SK-N-SH (cell line): ENCODE results near the gene CDK14. TPM values are rescaled to one million over a fixed set of nuclear protein-coding genes. Genes with fewer than 3 reads are reported as not detected.

ENCODE experiments used
- CTCF ChIA-PET: fragments of 300-600, 350-600 bp; formaldehyde crosslinking; extraction: SDS; loops from one replicate; lab custom pipeline; 2021; lab: Yijun Ruan, JAX
- POLR2A ChIA-PET: fragments of 350-600 bp; sonication (Branson Sonifier 250); formaldehyde crosslinking; extraction: SDS; loops from one replicate; lab custom pipeline; 2020; ENCODE audit warnings: antibody characterized with exemption, inconsistent platforms; lab: Yijun Ruan, JAX
- DNase-seq: peaks from one replicate; pipeline ENCODE4 v3.0.0; 2012
- H2AFZ ChIP-seq: fragments of 200-600 bp; sonication (generic); 2 replicates; pipeline ENCODE4 v1.8.1; 2016; ENCODE audit warnings: antibody characterized with exemption, mild to moderate bottlenecking, low read depth
- H3F3A ChIP-seq: fragments of 200-600 bp; sonication (generic); replicated peaks from 2 replicates; pipeline ENCODE3; 2016; ENCODE audit warnings: antibody characterized with exemption, mild to moderate bottlenecking; ENCODE audit not compliant: insufficient read depth
- H3K27ac ChIP-seq, 2 experiments: fragments of 200-500 bp in 1 of 2; fragments of 200-600 bp in 1 of 2; sonication (Bioruptor generic) in 1 of 2; sonication (generic), shearing (Covaris generic) in 1 of 2; 2 replicates each; pipeline versions ENCODE4 v1.5.1 to v1.6.1; 2014 to 2016; ENCODE audit warnings: low read depth in 2 of 2, inconsistent platforms in 1 of 2, low read length in 1 of 2, mild to moderate bottlenecking in 1 of 2, mixed read lengths in 1 of 2
- H3K27me3 ChIP-seq: fragments of 200-600 bp; sonication (generic), shearing (Covaris generic); 2 replicates; pipeline ENCODE4 v1.6.1; 2016; ENCODE audit warnings: mixed run types; ENCODE audit not compliant: insufficient read depth
- H3K36me3 ChIP-seq, 2 experiments: fragments of 200-500 bp in 1 of 2; fragments of 200-600 bp in 1 of 2; sonication (Bioruptor generic) in 1 of 2; sonication (generic) in 1 of 2; replicated peaks in 1 of 2; 2 replicates each; pipeline versions ENCODE3 to v1.5.1; 2014 to 2016; ENCODE audit warnings: low read length in 1 of 2, mild to moderate bottlenecking in 1 of 2; ENCODE audit not compliant: insufficient read depth in 2 of 2, control insufficient read depth in 1 of 2
- H3K4me1 ChIP-seq, 2 experiments: fragments of 200-500 bp in 1 of 2; fragments of 200-600 bp in 1 of 2; sonication (Bioruptor generic) in 1 of 2; sonication (generic), shearing (Covaris generic) in 1 of 2; 2 replicates each; pipeline versions ENCODE4 v1.5.1 to v1.6.1; 2014 to 2016; ENCODE audit warnings: low read depth in 1 of 2, low read length in 1 of 2, mixed run types in 1 of 2; ENCODE audit not compliant: insufficient read depth in 2 of 2, control insufficient read depth in 1 of 2
- H3K4me2 ChIP-seq: fragments of 200-600 bp; sonication (generic), shearing (Covaris generic); 2 replicates; pipeline ENCODE4 v1.6.1; 2017; ENCODE audit warnings: mixed run types
- H3K4me3 ChIP-seq, 2 experiments: fragments of 200-500 bp in 1 of 2; fragments of 200-600 bp in 1 of 2; sonication (Bioruptor generic) in 1 of 2; sonication (generic), shearing (Covaris generic) in 1 of 2; 2 replicates each; pipeline versions ENCODE4 v1.5.1 to v1.8.1; 2014 to 2016; ENCODE audit warnings: low read depth in 2 of 2, inconsistent platforms in 1 of 2, low read length in 1 of 2, mild to moderate bottlenecking in 1 of 2, mixed read lengths in 1 of 2, moderate library complexity in 1 of 2
- H3K79me2 ChIP-seq: fragments of 200-600 bp; sonication (generic); 2 replicates; pipeline ENCODE4 v1.8.1; 2017; ENCODE audit warnings: mild to moderate bottlenecking; ENCODE audit not compliant: insufficient read depth
- H3K9ac ChIP-seq: fragments of 200-600 bp; sonication (generic); 2 replicates; pipeline ENCODE4 v1.6.1; 2017; ENCODE audit warnings: mixed run types
- H3K9me2 ChIP-seq: fragments of 200-600 bp; sonication (generic); 2 replicates; pipeline ENCODE4 v1.6.1; 2017; ENCODE audit warnings: mixed run types
- H3K9me3 ChIP-seq: fragments of 200-600 bp; sonication (generic); 2 replicates; pipeline ENCODE4 v1.6.1; 2017; ENCODE audit warnings: mixed run types, mild to moderate bottlenecking, moderate library complexity
- H4K20me1 ChIP-seq: fragments of 200-600 bp; sonication (generic); 2 replicates; pipeline ENCODE4 v1.6.1; 2017; ENCODE audit warnings: mild to moderate bottlenecking, mixed run types; ENCODE audit not compliant: insufficient read depth
- CHD2 ChIP-seq: fragments of 150-350 bp; IDR thresholded peaks from 2 replicates; pipeline ENCODE4 v1.6.1; 2018; ENCODE audit warnings: low read length; ENCODE audit not compliant: partially characterized antibody
- ELF1 ChIP-seq: IDR thresholded peaks from 2 replicates; pipeline ENCODE4 v1.4.0; 2012
- EP300 ChIP-seq, 2 experiments: IDR thresholded peaks; 2 replicates each; pipeline versions ENCODE4 v1.4.0 to v1.6.1; 2012; ENCODE audit warnings: borderline replicate concordance in 1 of 2, low read depth in 1 of 2, low read length in 1 of 2
- GABPA ChIP-seq: IDR thresholded peaks from 2 replicates; pipeline ENCODE4 v1.4.0; 2012; ENCODE audit warnings: low read depth, mild to moderate bottlenecking
- GATA2 ChIP-seq: sonication (generic); formaldehyde crosslinking; IDR thresholded peaks from 2 replicates; pipeline ENCODE4 v1.5.0; 2020; ENCODE audit warnings: mild to moderate bottlenecking, missing genetic modification reagents
- JUND ChIP-seq: IDR thresholded peaks from 2 replicates; pipeline ENCODE4 v1.4.0; 2012
- MEF2A ChIP-seq: IDR thresholded peaks from 2 replicates; pipeline ENCODE4 v1.4.0; 2012; ENCODE audit warnings: low read depth, borderline replicate concordance
- MXI1 ChIP-seq: IDR thresholded peaks from 2 replicates; pipeline ENCODE4 v1.6.1; 2012; ENCODE audit warnings: mild to moderate bottlenecking, low read depth, low read length, improper control_type of control experiment
- NFIC ChIP-seq: IDR thresholded peaks from 2 replicates; pipeline ENCODE4 v1.4.0; 2012; ENCODE audit warnings: borderline replicate concordance
- NRF1 ChIP-seq: IDR thresholded peaks from 2 replicates; pipeline ENCODE4 v1.6.1; 2012; ENCODE audit warnings: low read depth, mild to moderate bottlenecking, low read length
- POLR2AphosphoS5 ChIP-seq: IDR thresholded peaks from 2 replicates; pipeline ENCODE4 v1.6.1; 2012; ENCODE audit warnings: low read depth, low read length
- RAD21 ChIP-seq: IDR thresholded peaks from 2 replicates; pipeline ENCODE4 v1.6.1; 2012; ENCODE audit warnings: mild to moderate bottlenecking, low read length
- RCOR1 ChIP-seq: fragments of 150-350 bp; IDR thresholded peaks from 2 replicates; pipeline ENCODE4 v1.6.1; 2017; ENCODE audit warnings: antibody characterized with exemption, low read length
- RFX5 ChIP-seq: IDR thresholded peaks from 2 replicates; pipeline ENCODE4 v1.6.1; 2012; ENCODE audit warnings: mild to moderate bottlenecking, improper control_type of control experiment, low read length
- SIN3A ChIP-seq: IDR thresholded peaks from 2 replicates; pipeline ENCODE4 v1.6.1; 2012; ENCODE audit warnings: low read depth, mild to moderate bottlenecking, low read length, moderate library complexity, borderline replicate concordance
- SMC3 ChIP-seq: IDR thresholded peaks from 2 replicates; pipeline ENCODE4 v1.6.1; 2012; ENCODE audit warnings: low read depth, low read length, improper control_type of control experiment
- TEAD4 ChIP-seq: IDR thresholded peaks from 2 replicates; pipeline ENCODE4 v1.4.0; 2012; ENCODE audit warnings: mild to moderate bottlenecking, borderline replicate concordance; ENCODE audit not compliant: insufficient read depth
- WGBS: methylation state at CpG from one replicate; pipeline ENCODE4 v1.1.6; 2017; ENCODE audit warnings: low lambda C conversion rate; 5-methylcytosine and 5-hydroxymethylcytosine counted together
- polyA plus RNA-seq, 3 experiments: library from polyadenylated mRNA; depleted of rRNA; stranded (reverse); fragments of >200 nt; gene quantifications; 2 replicates each; pipeline ENCODE4 v1.2.3, GENCODE V29; 2012
- TF ChIP-seq, protein P1 (sequence below): IDR thresholded peaks from 2 replicates; pipeline ENCODE4 v1.4.0; 2012; ENCODE audit warnings: low read depth, borderline replicate concordance
- TF ChIP-seq, protein P2 (sequence below): fragments of 150-350 bp; IDR thresholded peaks from 2 replicates; pipeline ENCODE4 v1.6.1; 2017; ENCODE audit warnings: antibody characterized with exemption, low read length, low read depth, borderline replicate concordance
- TF ChIP-seq, protein P3 (sequence below): IDR thresholded peaks from 2 replicates; pipeline ENCODE4; 2012
- TF ChIP-seq, protein P4 (sequence below): fragments of 150-350 bp; IDR thresholded peaks from 2 replicates; pipeline ENCODE4 v1.6.1; 2016; ENCODE audit warnings: mild to moderate bottlenecking, low read depth, low read length

The CDK14 gene
- polyA plus RNA-seq, 1 of the 3 experiments (the other 2 are of a cell fraction) = 13.9 TPM

DNA sequence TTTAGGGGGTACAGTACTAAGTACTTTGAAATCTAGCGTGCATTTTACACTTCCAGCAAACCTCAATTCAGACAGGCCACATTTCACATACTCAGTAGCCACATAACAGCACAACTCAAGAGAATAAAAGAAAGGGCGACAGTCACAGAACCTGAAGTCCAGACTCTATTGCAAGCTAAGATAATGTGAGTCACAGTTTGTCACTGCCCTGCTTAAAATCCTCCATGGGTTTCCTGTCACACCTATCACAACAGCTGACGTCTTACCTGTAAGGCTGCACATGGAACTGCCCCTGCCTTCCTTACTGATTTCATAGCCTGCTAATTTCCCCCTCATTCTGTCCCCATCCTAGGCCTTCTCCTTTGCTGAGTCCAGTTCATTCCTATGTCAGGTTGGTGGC is 16.1 kb upstream of the CDK14 start:
- CTCF ChIA-PET = interaction anchor here (1.0 to 1.3 kb wide), 5 partner anchors 13 to 454 kb away, joined by 3 read pairs; no protein-coding TSS in a partner anchor

DNA sequence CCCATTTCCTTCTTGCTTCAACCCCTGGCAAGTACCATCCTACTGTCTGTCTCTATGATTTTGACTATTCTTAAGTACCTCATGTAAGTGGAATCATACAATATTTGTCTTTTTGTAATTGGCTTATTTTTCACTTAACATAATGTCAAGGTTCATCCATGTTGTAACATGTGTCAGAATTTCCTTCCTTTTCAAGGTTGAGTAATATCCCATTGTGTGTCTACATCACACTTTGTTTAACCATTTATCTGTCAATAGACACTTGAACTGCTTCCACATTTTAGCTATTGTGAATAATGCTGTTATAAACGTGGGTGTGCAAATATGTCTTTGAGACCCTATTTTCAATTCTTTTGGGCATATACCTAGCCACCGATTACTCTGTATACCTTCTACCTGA is 14.0 kb upstream of the CDK14 start:
- H3K9ac ChIP-seq = no peak overlapping the region
- TF ChIP-seq ELF1 (no peak), EP300 (IDR thresholded peaks at IDR 0.05; ENCODE audit: borderline replicate concordance in 1 of 2, low read depth in 1 of 2, low read length in 1 of 2) (no peak), GATA2 (no peak), TEAD4 (no peak), GABPA (no peak), SIN3A (no peak), POLR2AphosphoS5 (no peak), CHD2 (no peak)
- TF ChIP-seq, protein P1, sequence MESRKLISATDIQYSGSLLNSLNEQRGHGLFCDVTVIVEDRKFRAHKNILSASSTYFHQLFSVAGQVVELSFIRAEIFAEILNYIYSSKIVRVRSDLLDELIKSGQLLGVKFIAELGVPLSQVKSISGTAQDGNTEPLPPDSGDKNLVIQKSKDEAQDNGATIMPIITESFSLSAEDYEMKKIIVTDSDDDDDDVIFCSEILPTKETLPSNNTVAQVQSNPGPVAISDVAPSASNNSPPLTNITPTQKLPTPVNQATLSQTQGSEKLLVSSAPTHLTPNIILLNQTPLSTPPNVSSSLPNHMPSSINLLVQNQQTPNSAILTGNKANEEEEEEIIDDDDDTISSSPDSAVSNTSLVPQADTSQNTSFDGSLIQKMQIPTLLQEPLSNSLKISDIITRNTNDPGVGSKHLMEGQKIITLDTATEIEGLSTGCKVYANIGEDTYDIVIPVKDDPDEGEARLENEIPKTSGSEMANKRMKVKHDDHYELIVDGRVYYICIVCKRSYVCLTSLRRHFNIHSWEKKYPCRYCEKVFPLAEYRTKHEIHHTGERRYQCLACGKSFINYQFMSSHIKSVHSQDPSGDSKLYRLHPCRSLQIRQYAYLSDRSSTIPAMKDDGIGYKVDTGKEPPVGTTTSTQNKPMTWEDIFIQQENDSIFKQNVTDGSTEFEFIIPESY = no peak
- TF ChIP-seq, protein P2, sequence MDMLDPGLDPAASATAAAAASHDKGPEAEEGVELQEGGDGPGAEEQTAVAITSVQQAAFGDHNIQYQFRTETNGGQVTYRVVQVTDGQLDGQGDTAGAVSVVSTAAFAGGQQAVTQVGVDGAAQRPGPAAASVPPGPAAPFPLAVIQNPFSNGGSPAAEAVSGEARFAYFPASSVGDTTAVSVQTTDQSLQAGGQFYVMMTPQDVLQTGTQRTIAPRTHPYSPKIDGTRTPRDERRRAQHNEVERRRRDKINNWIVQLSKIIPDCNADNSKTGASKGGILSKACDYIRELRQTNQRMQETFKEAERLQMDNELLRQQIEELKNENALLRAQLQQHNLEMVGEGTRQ = no peak

More for the DNA sequence above, 16.1 kb upstream of the CDK14 start:
- Histone ChIP-seq H3K4me1 (0 out of 4 replicates have a peak, but pooled peaks cover 0 to 11% of the 10 kb centered on the region in 2 experiments), H3K27ac (no peak overlapping the region), H2AFZ (no peak overlapping the region), H3K4me2 (no peak overlapping the region), H4K20me1 (no peaks in the 10 kb centered on the region), H3K9me2 (no peaks in the 10 kb centered on the region), H3F3A (peaks cover 10% of the 10 kb centered on the region), H3K9ac (no peak overlapping the region), H3K27me3 (no peaks in the 10 kb centered on the region), H3K9me3 (peaks cover under 1% of the 10 kb centered on the region; the same call in 1 of the 2 replicates), H3K4me3 (no peak overlapping the region), H3K36me3 (no peaks in the 10 kb centered on the region), H3K79me2 (no peaks in the 10 kb centered on the region)
- WGBS = 94% methylated on average over 3 of the region's 3 CpGs
- no peak for DNase-seq
- TF ChIP-seq NFIC = no peak
- TF ChIP-seq RAD21 = no peak
- TF ChIP-seq, protein P3, sequence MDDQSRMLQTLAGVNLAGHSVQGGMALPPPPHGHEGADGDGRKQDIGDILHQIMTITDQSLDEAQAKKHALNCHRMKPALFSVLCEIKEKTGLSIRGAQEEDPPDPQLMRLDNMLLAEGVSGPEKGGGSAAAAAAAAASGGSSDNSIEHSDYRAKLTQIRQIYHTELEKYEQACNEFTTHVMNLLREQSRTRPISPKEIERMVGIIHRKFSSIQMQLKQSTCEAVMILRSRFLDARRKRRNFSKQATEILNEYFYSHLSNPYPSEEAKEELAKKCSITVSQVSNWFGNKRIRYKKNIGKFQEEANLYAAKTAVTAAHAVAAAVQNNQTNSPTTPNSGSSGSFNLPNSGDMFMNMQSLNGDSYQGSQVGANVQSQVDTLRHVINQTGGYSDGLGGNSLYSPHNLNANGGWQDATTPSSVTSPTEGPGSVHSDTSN = no peak
- no peak for TF ChIP-seq GATA2
- no peak for TF ChIP-seq RFX5
- TF ChIP-seq, protein P4, sequence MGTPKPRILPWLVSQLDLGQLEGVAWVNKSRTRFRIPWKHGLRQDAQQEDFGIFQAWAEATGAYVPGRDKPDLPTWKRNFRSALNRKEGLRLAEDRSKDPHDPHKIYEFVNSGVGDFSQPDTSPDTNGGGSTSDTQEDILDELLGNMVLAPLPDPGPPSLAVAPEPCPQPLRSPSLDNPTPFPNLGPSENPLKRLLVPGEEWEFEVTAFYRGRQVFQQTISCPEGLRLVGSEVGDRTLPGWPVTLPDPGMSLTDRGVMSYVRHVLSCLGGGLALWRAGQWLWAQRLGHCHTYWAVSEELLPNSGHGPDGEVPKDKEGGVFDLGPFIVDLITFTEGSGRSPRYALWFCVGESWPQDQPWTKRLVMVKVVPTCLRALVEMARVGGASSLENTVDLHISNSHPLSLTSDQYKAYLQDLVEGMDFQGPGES = no peak
- TF ChIP-seq SMC3 = no peak
- TF ChIP-seq ELF1 = no peak
- TF ChIP-seq NRF1 = no peak
- no peak for TF ChIP-seq SIN3A
- no peak for TF ChIP-seq JUND
- TF ChIP-seq, protein P1 = no peak
- TF ChIP-seq RCOR1 = no peak
- no peak for TF ChIP-seq MEF2A
- no peak for TF ChIP-seq MXI1
- TF ChIP-seq CHD2 = no peak
- no peak for TF ChIP-seq GABPA
- POLR2A ChIA-PET = no interaction called here

More for the DNA sequence above, 14.0 kb upstream of the CDK14 start:
- 82% methylated on average over 2 of the region's 2 CpGs for WGBS
- Histone ChIP-seq H3F3A (peaks cover 15% of the 10 kb centered on the region), H3K36me3 (peaks cover 0 to 3% of the 10 kb centered on the region in 2 experiments), H2AFZ (no peak overlapping the region), H3K9me2 (no peaks in the 10 kb centered on the region), H3K27me3 (no peaks in the 10 kb centered on the region), H3K4me3 (no peak overlapping the region), H3K27ac (no peak overlapping the region), H3K4me2 (no peak overlapping the region), H3K4me1 (0 out of 4 replicates have a peak, but pooled peaks cover 0 to 11% of the 10 kb centered on the region in 2 experiments), H3K9me3 (peaks cover 4% of the 10 kb centered on the region; the same call in 1 of the 2 replicates), H4K20me1 (no peaks in the 10 kb centered on the region), H3K79me2 (no peaks in the 10 kb centered on the region)
- POLR2A ChIA-PET = no interaction called here
- CTCF ChIA-PET = interaction anchor here (1.5 kb wide), 1 partner anchor 29 kb away, joined by 4 read pairs; no protein-coding TSS in a partner anchor
- DNase-seq = no peak
